Fibroblast of skin of abdomen (primary cell): ENCODE results near the gene PTPRG.

Source experiments
- DNase-seq: peaks from one replicate; pipeline ENCODE4 v3.0.0-alpha.2; 2013

The PTPRG gene

DNA sequence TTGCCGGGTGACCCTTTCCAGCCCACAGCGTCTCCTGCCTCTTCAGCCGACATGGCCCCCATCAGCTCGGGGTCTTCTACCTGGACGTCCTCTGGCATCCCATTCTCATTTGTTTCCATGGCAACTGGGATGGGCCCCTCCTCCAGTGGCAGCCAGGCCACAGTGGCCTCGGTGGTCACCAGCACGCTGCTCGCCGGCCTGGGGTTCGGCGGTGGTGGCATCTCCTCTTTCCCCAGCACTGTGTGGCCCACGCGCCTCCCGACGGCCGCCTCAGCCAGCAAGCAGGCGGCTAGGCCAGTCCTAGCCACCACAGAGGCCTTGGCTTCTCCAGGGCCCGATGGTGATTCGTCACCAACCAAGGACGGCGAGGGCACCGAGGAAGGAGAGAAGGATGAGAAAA lies 641.8 kb downstream of the PTPRG start:
- DNase-seq = no peak

DNA sequence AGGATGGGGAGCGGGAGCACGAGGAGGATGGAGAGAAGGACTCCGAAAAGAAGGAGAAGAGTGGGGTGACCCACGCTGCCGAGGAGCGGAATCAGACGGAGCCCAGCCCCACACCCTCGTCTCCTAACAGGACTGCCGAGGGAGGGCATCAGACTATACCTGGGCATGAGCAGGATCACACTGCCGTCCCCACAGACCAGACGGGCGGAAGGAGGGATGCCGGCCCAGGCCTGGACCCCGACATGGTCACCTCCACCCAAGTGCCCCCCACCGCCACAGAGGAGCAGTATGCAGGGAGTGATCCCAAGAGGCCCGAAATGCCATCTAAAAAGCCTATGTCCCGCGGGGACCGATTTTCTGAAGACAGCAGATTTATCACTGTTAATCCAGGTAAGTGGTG lies 642.2 kb downstream of the PTPRG start:
- no peak for DNase-seq

GRCh38 chr3:62207197-62207596 lies 645.8 kb downstream of the PTPRG start:
- no peak for DNase-seq

DNA sequence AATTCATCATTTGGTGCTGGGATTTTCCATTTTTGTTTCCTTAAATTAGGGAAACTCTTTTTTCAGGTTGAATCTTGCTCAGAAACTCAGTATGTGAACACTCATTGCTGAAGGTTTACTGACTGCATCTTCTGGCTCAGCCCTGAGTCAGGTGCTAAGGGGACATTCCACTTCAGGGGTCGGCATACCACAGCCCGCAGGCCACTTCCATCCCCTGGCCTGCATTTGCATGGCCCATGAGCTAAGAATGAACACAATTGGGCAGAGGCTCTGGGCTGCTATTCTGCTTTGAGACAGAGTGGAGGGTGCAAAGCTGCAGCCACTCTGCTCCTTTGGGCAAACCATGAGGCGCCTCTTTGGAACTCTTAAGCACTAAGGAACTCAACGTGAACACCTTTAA lies 647.0 kb downstream of the PTPRG start:
- no peak for DNase-seq

- no peak for DNase-seq
These were observed 647.7 kb downstream of the PTPRG start for GRCh38 chr3:62209101-62209500.

- no peak for DNase-seq
These were observed 648.6 kb downstream of the PTPRG start for GRCh38 chr3:62210011-62210410.

DNA sequence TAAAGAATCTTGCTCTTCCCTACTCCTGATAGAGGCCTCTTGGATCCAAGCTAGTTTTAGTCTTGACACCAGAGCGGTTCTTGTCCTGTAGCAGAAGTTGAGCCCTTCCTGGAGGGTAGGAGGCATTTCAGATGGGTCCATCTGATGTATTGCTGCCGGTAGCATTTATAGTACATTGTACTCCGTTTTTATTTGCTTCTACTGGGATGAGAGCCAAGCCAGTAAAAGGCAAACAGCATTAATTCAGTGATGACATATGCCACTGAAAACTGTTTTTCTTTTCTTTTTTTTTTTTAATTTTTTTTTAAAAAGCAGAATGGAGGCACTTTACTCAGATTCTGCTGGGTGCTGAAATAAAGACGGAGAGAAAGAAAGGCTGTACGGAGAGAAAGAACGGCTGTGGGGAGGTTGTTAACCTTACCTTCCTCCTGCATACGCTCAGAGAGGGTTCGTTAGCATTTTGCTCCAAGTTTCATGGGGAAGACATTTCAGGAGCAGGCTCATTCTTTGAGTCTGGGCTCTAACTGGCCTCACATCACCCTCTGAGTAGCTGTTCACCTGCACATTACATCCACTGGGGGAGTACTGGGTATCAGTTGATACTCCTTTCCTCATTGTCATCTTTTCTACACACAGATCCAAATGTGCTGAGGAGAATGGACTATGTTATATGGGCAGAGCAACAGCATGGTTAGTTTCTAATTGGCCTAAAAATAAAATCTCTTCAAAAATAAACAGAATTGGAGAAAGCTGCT lies 650.5 kb downstream of the PTPRG start:
- DNase-seq = no peak

GRCh38 chr3:62214850-62215249 lies 653.5 kb downstream of the PTPRG start:
- DNase-seq = no peak

DNA sequence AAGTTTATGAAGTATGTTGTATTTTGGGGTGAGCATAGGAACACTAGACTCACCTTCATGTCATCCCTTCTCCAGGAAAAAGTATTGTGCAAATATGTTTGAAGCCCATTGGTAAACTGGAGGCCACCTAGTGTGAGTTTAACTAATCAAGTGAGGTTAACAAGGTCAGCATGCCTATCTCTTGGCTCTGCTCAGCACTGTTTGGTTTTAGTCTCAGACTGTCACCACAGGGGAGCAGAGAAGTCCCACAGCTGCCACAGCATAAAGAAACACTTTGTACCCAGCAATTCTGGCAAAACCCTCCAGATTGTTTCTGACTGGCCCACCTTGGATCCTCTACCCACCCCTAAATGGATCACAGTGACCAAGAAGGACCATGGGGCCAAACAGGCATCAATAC lies 659.2 kb downstream of the PTPRG start:
- no peak for DNase-seq

DNA sequence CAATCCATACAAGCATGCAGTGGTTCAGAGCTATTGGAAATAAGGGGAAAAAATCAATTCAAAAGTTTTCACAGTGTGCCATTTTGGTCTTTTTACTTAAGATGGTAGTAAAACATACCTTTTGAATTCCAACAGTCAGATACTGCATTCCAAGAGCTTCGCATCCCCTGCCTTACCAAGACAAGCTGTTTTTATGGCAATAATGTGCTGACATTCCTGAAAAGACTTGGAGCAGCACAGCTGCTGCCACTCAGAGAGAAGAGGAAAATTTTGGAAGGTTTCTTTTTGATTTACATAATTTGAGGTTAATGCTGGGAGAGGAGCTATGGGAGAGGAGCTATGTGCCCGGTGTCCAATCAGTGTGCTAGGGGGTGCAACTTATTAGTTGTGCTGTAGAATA lies 663.7 kb downstream of the PTPRG start:
- DNase-seq = peak; percentile 28

GRCh38 chr3:62226601-62227339 lies 665.4 kb downstream of the PTPRG start:
- DNase-seq = no peak

DNA sequence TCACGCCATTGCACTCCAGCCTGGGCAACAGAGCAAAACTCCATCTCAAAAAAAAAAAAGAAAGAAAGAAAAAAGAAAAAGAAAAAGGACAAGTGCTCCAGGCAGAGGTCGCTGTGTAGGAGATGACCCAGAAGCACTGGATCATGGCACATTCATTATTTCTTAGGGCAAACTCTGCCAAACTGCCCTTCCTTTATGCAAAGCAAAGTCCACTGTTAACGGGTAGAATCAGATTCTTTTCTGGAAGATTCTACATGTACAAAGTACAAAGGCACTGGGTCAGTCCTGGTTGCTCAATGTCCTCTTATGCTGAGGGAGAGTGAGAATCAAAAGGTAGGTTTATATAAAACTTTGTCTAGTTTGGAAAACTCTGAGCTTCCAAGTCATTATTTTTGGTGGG lies 667.1 kb downstream of the PTPRG start:
- no peak for DNase-seq

DNA sequence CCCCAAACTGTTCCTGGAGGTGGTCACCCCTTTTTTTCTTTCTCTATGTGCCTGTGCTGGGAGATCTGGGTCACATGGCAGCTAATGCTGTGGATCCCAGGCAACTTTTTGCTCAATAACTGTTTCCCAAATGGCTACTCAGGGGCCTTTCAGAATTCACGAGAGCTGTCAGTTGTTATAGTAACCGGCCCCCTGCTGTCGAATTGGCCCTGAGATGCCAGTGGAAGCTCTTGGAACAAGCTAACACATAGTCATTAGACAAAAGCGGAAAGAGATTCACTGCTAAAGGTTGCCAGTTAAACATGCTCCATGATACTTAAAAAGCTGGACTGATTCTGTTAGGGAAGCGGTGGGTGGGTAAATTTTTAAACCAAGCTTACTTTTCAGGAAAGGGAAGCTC lies 667.8 kb downstream of the PTPRG start:
- no peak for DNase-seq

DNA sequence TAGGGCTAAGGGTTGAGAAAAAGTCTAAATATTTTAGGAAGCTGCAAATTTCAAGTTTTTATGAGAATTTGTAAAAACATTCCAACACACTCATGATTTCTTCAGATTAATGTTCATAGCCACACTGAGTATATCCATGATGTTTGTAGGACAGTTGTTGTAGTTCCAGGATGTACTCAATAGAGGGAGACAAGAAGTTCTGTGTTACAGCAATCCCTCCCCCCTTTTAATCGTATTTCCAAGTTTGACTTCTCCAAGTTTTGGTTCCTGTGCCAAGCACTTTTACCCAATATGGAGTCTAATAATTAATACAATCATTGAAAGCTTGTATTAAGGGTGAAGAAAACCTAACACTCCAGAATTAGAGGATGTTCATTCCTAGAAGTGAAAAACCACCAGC lies 668.5 kb downstream of the PTPRG start:
- DNase-seq = peak; percentile 6

DNA sequence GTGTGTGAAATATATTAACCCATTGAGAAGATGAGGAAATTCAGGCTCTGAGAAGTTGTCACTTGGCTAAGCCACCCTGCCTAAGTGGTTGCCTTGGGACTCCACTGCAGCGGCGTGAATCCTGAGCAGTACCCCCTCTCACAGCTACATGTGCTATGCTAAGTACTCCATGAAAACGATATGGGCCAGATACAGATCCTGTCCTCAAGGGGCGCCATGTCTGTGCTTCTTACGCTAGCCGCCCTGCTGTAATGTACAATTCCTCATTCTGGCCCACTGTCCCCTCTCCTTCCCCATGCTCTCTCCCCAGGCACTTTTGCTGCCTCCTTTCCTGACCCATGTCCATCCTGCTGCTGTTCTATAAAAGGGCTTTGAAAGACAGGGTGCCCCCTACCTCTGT lies 671.7 kb downstream of the PTPRG start:
- no peak for DNase-seq

GRCh38 chr3:62236016-62236415 lies 674.6 kb downstream of the PTPRG start:
- no peak for DNase-seq

DNA sequence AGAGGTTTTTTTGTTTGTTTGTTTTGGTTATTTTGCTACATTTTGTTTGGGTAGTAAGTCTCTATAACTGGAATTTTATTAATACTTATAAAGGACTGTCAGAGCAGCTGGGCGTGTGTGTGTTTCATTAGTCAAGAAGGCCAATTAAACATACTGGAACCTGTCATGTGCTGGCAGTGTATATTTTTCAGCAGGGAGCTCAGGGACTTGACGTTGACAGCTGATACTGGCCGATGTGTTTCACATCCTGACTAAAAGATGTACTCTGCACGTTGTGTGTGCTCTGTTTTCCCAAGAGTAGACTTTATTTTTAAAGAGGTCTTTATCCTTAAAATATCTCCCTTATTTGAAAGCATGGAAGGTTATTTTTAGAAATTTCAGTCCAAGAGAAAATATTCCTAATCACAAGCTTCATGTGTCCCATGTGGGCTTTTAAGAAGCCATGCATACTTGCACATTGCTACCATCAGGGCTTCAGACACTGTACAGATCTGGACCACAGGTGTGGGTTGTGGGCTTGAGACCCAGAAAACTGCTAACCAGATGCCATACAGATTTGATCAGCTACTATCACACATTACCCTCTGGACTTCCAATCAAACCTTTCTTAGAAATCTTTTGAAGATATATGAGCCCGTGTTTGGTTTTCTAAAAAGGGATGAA lies 676.0 kb downstream of the PTPRG start:
- DNase-seq = no peak

GRCh38 chr3:62238003-62238402 lies 676.6 kb downstream of the PTPRG start:
- peak; percentile 4 for DNase-seq

DNA sequence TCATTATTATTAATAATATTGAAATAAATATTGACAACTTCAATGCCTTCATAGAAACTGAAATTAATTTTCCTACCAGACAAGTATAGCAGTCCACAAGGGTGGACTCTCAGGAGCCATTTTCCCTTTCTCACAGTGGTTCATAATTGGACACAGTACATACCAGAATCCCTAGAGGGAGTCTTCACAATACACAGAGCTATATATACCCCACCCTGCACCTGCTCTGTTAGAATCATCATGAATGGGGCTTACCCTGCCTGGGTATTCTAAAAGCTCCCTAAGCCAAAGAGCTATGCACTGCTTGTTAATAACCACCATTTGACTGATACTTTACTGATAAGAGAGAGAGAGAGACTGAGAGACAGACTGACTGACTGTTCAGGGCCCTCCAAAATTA lies 677.1 kb downstream of the PTPRG start:
- no peak for DNase-seq

- DNase-seq = no peak
These were observed 679.9 kb downstream of the PTPRG start for GRCh38 chr3:62241279-62241678.

GRCh38 chr3:62242831-62243509 lies 681.6 kb downstream of the PTPRG start:
- DNase-seq = no peak

- DNase-seq = no peak
These were observed 684.7 kb downstream of the PTPRG start for GRCh38 chr3:62246094-62246493.

DNA sequence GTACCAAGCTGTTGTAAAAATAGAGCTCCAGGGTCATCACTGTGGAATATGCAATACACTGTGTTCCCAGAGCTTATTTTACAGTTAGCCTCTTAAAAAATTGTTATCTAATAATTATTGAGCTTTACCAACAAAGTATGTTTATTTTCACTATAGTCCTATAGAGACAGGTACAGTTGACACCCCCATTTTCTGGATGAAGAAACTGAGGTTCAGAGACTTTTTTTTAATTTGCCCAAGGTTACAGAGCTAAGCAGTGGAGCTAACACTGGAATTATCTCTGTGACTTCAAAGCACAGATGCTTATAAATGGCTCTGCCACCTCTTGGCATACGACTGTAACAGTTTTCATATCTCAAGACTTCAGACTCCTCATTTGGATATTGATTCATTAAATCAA lies 685.6 kb downstream of the PTPRG start:
- no peak for DNase-seq
